Left kidney (tissue), 2 donors: ENCODE data around the gene TRPT1. TPM values are rescaled to one million over a fixed set of nuclear protein-coding genes. Genes with fewer than 3 reads are reported as not detected.

Experiments used
- DNase-seq: peaks from one replicate; pipeline ENCODE4 v3.0.0-alpha.2; 2013
- polyA plus RNA-seq: library from polyadenylated mRNA; unstranded; fragments of 120-200 nt; gene quantifications from one replicate; pipeline ENCODE4 v1.2.1, GENCODE V29; 2013; ENCODE audit not compliant: insufficient read length

The TRPT1 gene
- polyA plus RNA-seq, 1 donor = 44.8 TPM

DNA sequence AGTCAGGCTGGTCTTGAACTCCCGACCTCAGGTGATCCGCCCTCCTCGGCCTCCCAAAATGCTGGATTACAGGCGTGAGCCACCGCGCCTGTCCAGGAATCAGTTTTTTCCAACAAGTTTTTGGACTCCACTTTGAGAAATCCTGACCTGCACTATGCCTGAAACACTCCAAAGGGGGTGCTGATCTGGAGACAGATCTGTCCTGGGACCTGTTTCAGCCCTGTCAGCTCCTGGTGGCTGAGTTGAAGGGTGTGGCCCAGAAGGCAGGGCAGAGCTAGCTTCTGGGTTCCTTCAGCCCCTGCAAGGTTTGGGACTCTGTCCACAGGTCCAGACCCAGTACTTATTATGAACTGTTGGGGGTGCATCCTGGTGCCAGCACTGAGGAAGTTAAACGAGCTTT, 5.6 kb upstream of the TRPT1 start:
- DNase-seq = no peak

DNA sequence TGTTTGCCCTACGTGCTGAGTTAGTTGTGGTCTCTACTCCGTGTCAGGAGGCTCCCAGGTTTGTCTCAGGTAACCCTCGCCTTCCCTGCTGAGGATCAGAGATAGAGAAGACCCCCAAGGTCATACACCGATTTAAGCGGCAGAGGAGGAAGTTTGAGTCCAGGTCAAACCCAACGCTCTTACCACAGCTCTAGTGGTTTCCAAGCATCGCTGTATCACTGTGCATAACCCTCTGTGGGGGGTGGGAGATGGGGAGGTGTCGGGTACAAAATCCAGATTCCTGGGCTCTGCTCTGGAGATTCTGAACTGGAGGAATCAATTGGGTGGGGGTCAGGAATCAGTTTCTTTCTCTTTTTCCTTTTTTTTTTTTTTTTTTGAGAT, 5.0 kb upstream of the TRPT1 start:
- no peak for DNase-seq

DNA sequence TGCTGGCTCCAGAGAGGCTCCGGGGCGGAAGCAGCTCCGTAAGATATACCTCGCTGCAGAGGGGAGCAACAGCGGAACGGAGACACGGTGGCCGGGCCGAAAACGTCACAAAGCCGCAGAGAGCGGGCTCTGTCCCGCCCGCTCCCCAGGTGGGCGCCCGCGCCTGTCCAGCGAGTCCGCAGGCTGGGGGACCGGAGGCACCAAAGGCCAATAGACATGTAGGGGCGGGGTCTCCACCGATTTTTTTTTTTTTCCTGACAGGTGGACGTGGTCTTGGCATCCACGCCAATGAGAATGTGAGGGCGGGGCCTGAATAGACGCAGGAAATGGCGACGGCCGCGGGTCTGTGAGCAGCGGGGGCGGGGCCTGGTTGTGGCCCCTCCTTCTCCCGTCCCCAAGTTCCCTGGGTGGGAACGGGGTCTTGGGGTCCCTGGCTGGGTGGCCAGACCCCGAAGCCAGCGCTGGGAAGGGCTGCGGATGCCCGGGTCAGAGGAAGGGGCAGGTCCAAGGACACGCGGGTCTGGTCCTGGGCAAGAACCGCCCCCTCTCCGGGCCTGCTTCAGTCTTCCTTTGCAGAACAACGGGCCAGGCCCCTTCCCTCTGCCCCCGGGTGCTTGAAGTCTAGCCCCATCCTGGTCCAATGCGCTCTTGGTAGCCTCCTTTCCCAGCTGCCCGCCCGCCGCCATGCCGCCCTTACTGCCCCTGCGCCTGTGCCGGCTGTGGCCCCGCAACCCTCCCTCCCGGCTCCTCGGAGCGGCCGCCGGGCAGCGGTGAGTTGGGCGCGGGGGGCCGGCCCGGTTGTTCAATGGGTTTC, 4.4 kb upstream of the TRPT1 start, which contains the start of gene DNAJC4:
DNAJC4 (plus strand) TSS at position 378 of the 814 bp plus-strand sequence; CDS start at position 685, 307 bp downstream.
- peak; percentile 97 for DNase-seq

DNA sequence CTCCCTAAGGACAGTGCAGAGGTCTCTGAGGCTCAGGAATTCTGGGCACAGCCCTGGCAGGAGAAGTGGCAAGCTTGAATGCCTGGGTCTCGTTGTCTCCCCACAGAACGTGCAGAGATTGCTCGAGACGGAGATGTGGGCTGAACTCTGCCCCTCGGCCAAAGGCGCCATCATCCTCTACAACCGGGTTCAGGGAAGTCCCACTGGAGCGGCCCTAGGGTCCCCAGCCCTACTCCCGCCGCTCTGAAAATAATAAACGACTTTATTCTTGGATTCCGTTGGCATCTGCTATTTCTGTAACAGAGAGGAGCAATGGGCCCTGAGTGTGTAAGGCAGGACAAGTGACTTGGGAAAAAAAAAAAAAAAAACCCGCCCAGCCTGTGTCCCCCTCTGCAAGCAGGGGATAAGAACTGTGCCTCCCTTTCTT, 3.8 kb upstream of the TRPT1 start:
- no peak for DNase-seq

DNA sequence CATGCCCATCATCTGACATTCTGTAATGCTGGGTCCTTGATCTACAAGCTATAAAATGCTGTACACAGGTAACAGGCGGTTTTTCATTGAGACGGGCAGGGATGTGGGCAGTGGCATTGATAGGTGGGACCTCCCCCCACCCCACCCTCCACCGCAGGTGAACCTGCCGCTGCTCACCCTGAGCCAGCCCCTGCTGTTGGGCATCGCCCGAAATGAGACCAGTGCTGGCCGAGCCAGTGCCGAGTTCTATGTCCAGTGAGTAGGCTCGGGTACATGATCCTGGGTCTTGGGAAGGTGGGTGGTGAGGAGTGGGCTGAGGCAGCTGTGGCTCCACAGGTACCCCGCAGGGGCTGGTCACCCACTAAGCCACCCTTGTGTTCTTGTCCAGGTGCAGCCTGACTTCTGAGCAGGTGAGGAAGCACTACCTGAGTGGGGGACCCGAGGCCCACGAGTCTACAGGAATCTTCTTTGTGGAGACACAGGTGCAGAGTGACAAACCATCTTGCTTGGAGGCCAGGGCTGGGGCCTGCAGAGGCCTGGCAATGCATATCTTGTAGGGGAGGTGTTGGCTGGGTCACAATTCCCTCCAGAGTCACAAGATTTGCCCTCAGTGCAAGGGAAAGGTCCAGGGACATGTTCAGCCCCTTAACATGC, 3.2 kb upstream of the TRPT1 start:
- no peak for DNase-seq

DNA sequence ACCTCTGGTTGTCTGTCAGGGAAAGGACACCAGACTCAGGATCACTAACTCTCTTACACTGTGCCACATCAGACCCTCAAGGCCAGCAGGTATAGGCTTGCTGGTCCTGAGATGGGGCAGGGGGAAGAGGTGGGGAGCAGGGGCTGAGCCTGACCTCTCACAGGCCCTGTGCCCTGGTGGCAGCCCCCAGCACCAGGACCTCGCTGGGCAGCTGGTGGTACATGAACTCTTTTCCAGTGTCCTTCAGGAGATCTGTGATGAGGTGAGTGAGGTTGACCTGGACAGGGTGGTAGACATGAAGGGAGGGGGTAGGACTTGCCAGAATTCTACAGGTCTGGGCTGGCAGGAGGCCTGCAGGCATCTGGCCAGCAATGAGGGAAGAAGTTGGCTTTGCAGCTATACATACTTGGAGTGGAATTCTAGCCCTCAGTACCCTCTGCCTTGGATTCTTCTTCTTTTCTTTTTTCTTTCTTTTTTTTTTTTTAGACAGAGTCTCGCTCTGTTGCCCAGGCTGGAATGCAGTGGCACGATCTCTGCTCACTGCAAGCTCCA, 1.5 kb upstream of the TRPT1 start:
- DNase-seq = no peak

DNA sequence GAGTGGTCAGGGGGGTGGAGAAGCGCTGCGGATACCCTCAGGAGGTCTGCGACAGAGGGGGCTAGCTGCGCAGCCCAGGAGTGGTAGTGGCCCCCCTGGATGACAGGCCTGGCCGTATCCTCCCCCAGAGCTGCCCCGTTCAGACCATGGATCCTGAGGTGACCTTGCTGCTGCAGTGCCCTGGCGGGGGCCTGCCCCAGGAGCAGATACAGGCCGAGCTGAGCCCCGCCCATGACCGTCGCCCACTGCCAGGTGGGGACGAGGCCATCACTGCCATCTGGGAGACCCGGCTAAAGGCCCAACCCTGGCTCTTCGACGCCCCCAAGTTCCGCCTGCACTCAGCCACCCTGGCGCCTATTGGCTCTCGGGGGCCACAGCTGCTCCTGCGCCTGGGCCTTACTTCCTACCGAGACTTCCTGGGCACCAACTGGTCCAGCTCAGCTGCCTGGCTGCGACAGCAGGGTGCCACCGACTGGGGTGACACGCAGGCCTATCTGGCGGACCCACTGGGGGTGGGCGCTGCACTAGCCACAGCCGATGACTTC, 593 bp upstream of the TRPT1 start:
- no peak for DNase-seq

DNA sequence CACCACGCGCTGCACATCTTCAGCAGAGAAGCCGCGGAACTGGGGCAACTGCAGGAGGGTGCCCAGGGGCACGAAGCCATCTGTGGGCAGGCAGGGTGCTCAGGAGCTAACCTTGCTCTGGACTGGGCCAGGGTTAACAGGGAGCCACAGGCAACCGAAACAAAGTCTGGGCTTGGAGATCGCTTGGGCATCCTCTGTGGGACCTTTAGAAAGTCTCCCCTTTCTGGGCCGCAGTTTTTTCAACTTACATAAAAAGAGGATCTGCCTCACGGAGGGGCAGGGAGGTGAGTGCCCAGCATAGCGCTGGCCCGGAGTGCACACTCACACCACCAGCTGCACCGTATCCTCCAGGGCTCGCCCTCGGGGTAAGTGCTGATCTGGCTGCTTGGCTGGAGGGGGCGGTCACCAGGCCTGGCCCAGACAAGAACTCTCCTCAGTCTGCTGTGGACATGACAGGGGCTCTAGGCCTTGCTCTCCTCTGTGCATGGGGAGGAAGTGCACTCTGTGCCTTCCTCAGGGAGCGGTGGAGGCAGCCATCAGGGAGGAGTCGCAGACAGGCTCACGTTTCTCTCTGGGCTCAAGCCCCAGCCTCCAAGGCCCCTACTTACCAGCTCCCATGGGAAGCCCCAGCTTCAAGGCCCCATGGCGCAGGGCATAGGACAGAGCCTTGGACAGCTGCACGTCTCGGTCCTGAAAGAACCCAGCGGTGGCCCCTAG, 937 bp downstream of the TRPT1 start:
- no peak for DNase-seq

DNA sequence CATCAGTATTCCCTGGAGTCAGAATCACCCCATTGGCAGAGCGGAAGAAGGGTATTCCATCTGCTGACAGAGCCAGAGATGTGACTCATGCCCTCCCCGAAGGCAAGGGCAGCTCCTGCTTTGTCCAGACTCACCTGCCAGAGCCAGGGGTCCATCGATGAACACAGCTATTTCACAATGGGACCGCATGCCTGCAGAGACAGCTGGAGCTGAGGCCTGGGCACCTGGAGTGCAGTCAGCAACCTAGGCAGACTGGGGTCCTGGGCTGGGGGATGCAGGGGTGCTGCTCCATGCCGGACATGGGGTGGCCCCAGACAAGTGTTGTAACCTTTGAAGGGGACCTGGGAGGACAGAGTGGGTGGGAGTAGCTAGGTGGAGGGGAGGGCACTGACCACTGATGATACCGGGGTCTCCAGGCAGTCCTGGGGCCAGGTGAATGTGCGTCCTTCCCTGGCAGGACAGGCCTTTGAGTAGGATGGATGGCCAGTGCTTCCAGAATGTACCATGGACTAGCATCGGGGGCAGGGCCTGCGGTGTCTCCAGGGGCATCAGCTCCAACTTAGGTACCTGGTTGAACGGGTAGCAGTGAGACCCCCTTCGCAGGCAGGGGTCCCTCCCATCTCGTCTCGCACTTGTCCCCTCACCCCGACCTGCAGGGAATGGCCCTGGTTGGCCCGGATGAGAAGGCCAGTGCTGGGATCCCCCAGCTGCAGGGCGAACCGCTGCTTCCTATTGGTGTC, 1.7 kb downstream of the TRPT1 start:
- no peak for DNase-seq

DNA sequence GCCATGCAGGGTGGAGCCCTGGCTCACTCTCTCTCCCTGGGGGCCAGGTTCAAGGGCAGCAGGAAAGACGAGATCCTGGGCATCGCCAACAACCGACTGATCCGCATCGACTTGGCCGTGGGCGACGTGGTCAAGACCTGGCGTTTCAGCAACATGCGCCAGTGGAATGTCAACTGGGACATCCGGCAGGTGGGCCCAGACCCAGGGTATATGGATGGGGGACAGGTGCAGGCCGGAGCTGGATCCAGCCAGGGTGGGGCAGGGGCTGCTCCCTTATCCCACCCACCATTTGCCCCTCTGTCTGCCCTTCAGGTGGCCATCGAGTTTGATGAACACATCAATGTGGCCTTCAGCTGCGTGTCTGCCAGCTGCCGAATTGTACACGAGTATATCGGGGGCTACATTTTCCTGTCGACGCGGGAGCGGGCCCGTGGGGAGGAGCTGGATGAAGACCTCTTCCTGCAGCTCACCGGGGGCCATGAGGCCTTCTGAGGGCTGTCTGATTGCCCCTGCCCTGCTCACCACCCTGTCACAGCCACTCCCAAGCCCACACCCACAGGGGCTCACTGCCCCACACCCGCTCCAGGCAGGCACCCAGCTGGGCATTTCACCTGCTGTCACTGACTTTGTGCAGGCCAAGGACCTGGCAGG, 2.9 kb downstream of the TRPT1 start:
- DNase-seq = no peak

DNA sequence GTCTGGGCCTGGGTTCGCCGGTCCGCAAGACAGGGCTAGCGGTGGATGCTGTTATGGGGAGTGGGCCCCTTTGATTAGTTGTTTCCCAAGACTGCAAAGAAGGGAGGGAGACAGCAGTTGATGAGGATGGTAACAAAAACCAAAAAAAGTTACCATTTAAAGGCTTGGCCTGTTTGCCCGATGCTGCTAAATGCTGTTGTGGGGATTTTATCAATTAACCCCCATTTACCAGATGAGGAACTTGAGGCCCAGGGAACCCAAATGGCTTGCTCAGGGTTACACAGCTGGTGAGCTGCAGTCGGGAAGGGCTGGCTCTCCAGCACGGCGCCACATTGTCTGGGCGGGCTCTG, 3.4 kb downstream of the TRPT1 start:
- no peak for DNase-seq

DNA sequence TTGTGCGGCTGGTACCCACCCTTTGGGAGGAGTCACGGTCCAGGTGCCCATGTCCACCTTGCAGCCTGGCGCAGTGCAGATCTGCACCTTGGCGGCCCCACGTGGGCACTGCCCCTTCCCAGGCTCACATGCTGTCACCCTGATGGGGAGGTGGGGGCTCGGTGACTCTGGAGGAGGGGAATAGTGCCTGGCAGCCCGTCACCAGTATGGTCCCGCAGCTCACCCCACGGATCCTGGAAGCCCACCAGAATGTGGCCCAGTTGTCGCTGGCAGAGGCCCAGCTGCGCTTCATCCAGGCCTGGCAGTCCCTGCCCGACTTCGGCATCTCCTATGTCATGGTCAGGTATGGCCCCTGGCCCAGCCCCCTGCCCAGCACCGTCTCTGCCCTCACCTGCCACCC, 5.2 kb downstream of the TRPT1 start:
- DNase-seq = no peak

DNA sequence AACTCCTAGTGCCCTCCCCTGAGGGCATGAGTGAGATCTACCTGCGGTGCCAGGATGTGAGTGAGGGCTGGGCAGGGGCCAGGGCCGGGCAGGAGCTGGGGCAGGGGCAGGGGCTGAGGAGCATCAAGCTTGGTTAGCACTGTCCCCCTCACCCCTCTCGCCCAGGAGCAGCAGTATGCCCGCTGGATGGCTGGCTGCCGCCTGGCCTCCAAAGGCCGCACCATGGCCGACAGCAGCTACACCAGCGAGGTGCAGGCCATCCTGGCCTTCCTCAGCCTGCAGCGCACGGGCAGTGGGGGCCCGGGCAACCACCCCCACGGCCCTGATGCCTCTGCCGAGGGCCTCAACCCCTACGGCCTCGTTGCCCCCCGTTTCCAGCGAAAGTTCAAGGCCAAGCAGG, 5.7 kb downstream of the TRPT1 start:
- DNase-seq = no peak

DNA sequence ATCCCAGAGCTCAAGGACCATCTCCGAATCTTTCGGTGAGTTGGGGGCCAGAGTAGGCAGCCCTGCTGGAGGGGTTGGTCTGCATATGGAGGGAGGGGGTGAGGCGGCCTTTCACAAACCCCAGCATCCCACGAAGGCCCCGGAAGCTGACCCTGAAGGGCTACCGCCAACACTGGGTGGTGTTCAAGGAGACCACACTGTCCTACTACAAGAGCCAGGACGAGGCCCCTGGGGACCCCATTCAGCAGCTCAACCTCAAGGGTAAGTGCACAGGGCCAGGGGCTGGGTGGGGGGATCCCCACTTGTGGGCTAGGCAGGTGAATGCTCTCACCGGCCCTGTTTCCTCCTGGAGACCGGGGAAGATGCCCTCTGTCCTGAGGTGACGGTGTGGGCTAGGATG, 6.2 kb downstream of the TRPT1 start:
- no peak for DNase-seq

DNA sequence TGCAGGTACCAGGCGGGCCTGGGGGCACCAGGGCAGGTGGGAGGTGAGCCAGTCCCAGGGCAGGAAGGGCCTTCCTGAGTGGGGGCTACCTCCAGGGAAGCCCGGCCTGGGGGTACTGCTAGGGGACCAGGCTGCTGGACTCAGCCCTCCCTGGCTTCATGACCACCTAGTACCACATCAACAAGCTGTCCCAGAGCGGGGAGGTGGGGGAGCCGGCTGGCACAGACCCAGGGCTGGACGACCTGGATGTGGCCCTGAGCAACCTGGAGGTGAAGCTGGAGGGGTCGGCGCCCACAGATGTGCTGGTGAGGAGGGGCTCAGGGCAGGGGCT, 6.7 kb downstream of the TRPT1 start:
- no peak for DNase-seq

DNA sequence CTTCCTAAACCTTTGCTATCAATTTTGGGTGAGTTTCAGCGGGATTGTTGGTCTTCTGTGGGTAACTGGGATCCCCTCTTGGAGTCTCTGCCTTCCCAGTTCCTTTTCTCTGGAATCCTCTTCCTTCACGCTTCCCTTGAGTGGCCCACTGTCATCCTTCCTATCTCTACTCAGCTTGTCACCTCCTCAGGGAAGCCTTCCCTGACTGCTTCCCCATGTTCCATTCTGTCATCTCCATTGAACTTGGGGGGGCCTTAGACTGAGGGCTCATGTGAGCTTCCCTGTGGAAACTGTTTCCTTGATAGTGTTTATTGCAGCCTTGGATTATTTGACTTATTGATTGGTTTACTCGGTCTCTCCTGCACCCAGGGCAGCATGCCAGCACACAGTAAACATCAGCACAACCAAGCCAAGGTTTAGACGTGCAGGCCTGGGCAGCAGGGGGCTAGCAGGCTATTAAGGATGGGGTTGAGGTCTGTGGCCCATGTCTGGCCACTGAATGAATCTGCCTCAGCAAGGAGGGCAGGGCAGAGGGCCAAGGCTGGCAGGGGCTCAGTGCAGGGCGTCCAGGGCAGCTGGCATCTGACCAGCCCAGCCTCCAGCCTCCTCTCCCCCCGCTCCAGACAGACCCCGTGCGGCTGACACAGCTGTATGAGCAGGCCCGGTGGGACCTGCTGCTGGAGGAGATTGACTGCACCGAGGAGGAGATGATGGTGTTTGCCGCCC, 7.2 kb downstream of the TRPT1 start:
- DNase-seq = no peak

DNA sequence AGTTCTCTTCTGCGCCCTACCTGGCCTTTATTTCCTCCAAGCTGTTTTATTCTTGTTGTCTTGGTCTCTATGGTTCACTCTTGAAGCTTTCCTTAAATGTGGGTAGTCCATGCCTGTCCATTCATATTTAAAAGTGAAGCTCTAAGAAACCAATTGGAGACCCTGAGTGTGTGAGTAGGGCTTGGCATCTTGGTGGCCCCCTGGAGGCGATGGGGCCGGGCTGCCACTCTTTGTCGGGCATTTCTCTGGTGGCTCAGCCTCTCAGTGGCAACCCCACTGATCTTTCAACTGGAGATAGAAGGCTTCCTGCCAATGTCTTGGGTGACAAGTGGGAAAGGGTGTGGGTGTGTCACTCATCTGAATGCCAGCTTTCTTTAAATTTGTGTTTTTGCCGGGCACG, 9.1 kb downstream of the TRPT1 start:
- DNase-seq = no peak

DNA sequence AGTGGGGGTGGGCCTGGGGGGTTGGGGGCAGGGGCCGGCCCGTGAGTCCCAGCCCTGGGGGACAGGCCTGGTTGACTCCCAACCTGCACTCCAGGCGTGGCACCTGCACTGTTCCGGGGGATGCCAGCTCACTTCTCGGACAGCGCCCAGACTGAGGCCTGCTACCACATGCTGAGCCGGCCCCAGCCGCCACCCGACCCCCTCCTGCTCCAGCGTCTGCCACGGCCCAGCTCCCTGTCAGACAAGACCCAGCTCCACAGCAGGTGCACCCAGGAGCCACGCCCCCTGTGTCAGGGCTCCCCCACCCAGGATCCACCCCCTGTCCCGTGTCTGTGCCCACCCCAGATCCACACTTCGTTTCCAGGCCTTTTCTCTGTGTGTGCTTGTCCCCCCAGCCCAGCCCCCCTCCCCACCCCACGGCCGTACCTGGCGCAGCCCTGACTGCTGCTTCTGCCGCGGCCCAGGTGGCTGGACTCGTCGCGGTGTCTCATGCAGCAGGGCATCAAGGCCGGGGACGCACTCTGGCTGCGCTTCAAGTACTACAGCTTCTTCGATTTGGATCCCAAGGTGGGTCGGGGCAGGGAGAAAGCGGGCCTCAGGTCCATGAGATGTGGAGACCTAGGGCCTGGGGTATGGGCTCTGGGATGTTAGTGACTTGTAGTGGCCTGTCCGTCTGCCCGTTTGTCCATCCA, 14.7 kb downstream of the TRPT1 start:
- no peak for DNase-seq

DNA sequence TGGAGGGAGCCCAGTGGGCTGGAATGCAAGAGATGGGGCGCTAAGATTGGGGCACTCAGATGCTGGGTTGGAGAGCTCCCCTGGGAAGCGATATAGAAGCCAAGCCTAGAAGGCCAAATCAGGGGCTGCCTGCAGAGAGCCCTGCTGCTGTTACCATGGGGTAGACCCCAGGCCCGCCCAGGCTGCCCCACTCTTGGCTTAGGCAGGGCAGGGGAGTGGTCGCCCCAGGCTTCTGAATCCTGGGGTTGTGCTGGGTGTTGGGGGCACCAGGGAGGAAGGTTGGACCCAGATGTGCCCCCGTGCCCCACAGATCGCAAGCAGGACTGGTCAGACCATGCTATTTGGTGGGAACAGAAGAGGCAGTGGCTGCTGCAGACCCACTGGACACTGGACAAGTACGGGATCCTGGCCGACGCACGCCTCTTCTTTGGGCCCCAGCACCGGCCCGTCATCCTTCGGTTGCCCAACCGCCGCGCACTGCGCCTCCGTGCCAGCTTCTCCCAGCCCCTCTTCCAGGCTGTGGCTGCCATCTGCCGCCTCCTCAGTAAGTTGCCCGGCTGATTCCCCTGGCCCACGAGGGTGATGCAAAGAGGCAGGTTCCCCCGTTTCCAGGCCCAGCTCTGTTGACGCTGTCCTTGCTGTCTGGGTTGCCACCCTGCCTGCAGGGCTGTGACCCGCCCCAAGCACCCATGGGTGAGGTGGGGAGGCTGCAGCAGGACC, 15.5 kb downstream of the TRPT1 start:
- DNase-seq = no peak

DNA sequence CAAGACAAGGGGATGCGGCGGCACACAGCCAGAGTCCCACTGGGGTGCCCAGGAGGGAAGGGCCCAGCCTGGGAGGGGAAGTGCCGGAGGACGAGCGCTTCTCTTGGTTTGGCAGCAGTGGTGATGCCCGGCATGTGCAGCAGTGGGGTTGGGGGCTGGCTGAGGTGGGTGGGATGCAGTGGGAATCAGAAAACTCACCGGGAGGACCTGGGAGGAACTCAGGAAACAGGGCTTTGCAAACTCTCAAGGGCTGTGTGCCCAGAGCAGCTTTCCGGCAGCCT, 16.5 kb downstream of the TRPT1 start:
- DNase-seq = no peak
